Neural crest cell (in vitro differentiated cells): ENCODE measurements around the gene LONP2. TPM values are rescaled to one million over a fixed set of nuclear protein-coding genes. Genes with fewer than 3 reads are reported as not detected.

Experiments
- DNase-seq: peaks from one replicate; pipeline ENCODE4 v3.0.0; 2021; ENCODE audit warnings: low read depth, mixed read lengths, low spot score
- H3K27ac Mint-ChIP-seq: one replicate; pipeline ENCODE4 v1.8.0; 2021; ENCODE audit warnings: mild to moderate bottlenecking, mixed read lengths; ENCODE audit not compliant: unreplicated experiment
- H3K27me3 Mint-ChIP-seq: 2 replicates; pipeline ENCODE4 v1.8.0; 2021; ENCODE audit warnings: low read depth, mild to moderate bottlenecking, mixed read lengths
- H3K36me3 Mint-ChIP-seq: 2 replicates; pipeline ENCODE4 v1.8.0; 2021; ENCODE audit warnings: low read depth, mild to moderate bottlenecking, mixed read lengths
- H3K4me1 Mint-ChIP-seq: 2 replicates; pipeline ENCODE4 v1.8.0; 2021; ENCODE audit warnings: mixed read lengths
- H3K4me3 Mint-ChIP-seq: one replicate; pipeline ENCODE4 v1.8.0; 2021; ENCODE audit warnings: mild to moderate bottlenecking, mixed read lengths
- H3K9me3 Mint-ChIP-seq: 2 replicates; pipeline ENCODE4 v1.8.0; 2021; ENCODE audit warnings: mixed read lengths
- CTCF ChIP-seq: fragments of 200-600 bp; sonication (generic); conservative IDR thresholded peaks from 2 replicates; pipeline ENCODE4 v1.5.0; 2021; ENCODE audit warnings: antibody characterized with exemption, mild to moderate bottlenecking
- total RNA-seq: library from RNA; stranded (reverse); gene quantifications from 2 replicates; pipeline ENCODE4 v1.2.1, GENCODE V29; 2021

Gene LONP2
- total RNA-seq, 1 donor from 2014 or later = 42.4 TPM

- Mint-ChIP-seq H3K36me3 (no peaks in the 10 kb centered on the region), H3K4me1 (no peaks in the 10 kb centered on the region), H3K27ac (peak overlapping the region; percentile 10), H3K9me3 (no peaks in the 10 kb centered on the region), H3K27me3 (no peaks in the 10 kb centered on the region), H3K4me3 (no peak overlapping the region)
- DNase-seq = no peak
- TF ChIP-seq CTCF = no peak
Measured at GRCh38 chr16:48215738-48216137, 28.4 kb upstream of the LONP2 start.

GRCh38 chr16:48217708-48218107 lies 26.4 kb upstream of the LONP2 start:
- DNase-seq = no peak
- no peaks in the 10 kb centered on the region for H3K9me3 Mint-ChIP-seq
- H3K4me1 Mint-ChIP-seq = no peaks in the 10 kb centered on the region
- no peaks in the 10 kb centered on the region for H3K27me3 Mint-ChIP-seq
- no peak overlapping the region for H3K4me3 Mint-ChIP-seq
- no peaks in the 10 kb centered on the region for H3K36me3 Mint-ChIP-seq
- no peak overlapping the region for H3K27ac Mint-ChIP-seq
- no peak for TF ChIP-seq CTCF

GRCh38 chr16:48218473-48218872 lies 25.6 kb upstream of the LONP2 start:
- Mint-ChIP-seq H3K9me3 (peaks cover 2% of the 10 kb centered on the region), H3K36me3 (no peaks in the 10 kb centered on the region), H3K27me3 (no peaks in the 10 kb centered on the region), H3K4me3 (no peak overlapping the region), H3K4me1 (no peaks in the 10 kb centered on the region), H3K27ac (no peak overlapping the region)
- no peak for TF ChIP-seq CTCF
- no peak for DNase-seq

- no peak for DNase-seq
- TF ChIP-seq CTCF = no peak
- H3K9me3 Mint-ChIP-seq = peaks cover 2% of the 10 kb centered on the region
- peaks cover 3% of the 10 kb centered on the region for H3K27me3 Mint-ChIP-seq
- no peaks in the 10 kb centered on the region for H3K36me3 Mint-ChIP-seq
- H3K4me1 Mint-ChIP-seq = no peaks in the 10 kb centered on the region
- no peak overlapping the region for H3K27ac Mint-ChIP-seq
- H3K4me3 Mint-ChIP-seq = no peak overlapping the region
Measured at GRCh38 chr16:48220891-48221290, 23.2 kb upstream of the LONP2 start.

GRCh38 chr16:48223490-48223889 lies 20.6 kb upstream of the LONP2 start:
- Mint-ChIP-seq H3K27me3 (peaks cover 3% of the 10 kb centered on the region), H3K4me3 (no peak overlapping the region), H3K4me1 (no peaks in the 10 kb centered on the region), H3K9me3 (peaks cover 2% of the 10 kb centered on the region), H3K36me3 (no peaks in the 10 kb centered on the region), H3K27ac (no peak overlapping the region)
- no peak for DNase-seq
- TF ChIP-seq CTCF = no peak

GRCh38 chr16:48225456-48225855 lies 18.6 kb upstream of the LONP2 start:
- H3K9me3 Mint-ChIP-seq = peaks cover 2% of the 10 kb centered on the region
- no peaks in the 10 kb centered on the region for H3K36me3 Mint-ChIP-seq
- no peaks in the 10 kb centered on the region for H3K4me1 Mint-ChIP-seq
- peaks cover 3% of the 10 kb centered on the region for H3K27me3 Mint-ChIP-seq
- TF ChIP-seq CTCF = no peak
- H3K4me3 Mint-ChIP-seq = no peak overlapping the region
- no peak overlapping the region for H3K27ac Mint-ChIP-seq
- no peak for DNase-seq
